ENCODE results near the gene HIF3A. TPM values are rescaled to one million over a fixed set of nuclear protein-coding genes. Genes with fewer than 3 reads are reported as not detected.

Gene HIF3A
- total and polyA plus RNA-seq, 2 of the 8 experiments (the other 6 are each of a cell fraction or from before 2014, with no cell fraction given) = 38.6 to 38.8 TPM

DNA sequence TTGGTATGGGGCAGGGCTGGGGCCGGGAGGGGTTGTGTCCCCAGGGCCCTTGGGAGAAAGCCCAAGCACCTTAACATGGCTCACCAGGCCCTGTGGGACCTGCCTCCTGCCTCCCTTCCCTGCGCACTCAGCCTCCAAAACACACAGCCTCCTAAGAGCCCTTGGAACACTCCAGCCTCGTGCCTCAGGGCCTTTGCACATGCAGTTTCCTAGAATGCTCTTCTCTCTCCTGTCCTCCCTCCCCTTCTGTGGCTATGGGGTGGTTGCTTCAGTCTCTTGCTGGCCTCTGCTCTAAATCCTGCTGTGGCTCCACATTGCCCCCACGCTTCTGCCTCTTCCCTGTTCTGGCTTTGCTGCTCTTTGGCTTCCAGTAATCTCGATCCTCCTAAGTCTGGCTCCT, 23.7 kb downstream of the HIF3A start:
- Histone ChIP-seq H2BK5ac (ENCODE audit: low read depth, low read length) (no peak overlapping the region), H2AFZ (ENCODE audit: low read length) (no peak overlapping the region), H3K27me3 (replicated peaks in 1 of 4; ENCODE audit: control insufficient read depth in 3 of 4, extremely low read depth in 1 of 4, insufficient read depth in 3 of 4, low read length in 3 of 4) (no peaks in the 10 kb centered on the region), H3K23me2 (ENCODE audit: low read depth, low read length) (no peaks in the 10 kb centered on the region), H2BK120ac (replicated peaks; ENCODE audit: low read depth, low read length) (no peak overlapping the region), H3K4me3 (ENCODE audit: extremely low read depth in 1 of 4, insufficient read depth in 2 of 4, low read depth in 3 of 4, low read length in 4 of 4) (no peak overlapping the region), H2BK20ac (ENCODE audit: low read length) (no peak overlapping the region), H3K23ac (ENCODE audit: insufficient read length) (no peak overlapping the region), H3K18ac (ENCODE audit: extremely low read depth, low read length) (no peak overlapping the region), H4K8ac (ENCODE audit: extremely low read depth, insufficient read depth, low read length) (no peak overlapping the region), H2BK12ac (ENCODE audit: low read depth, low read length) (no peak overlapping the region), H3K79me1 (ENCODE audit: low read depth, low read length) (no peaks in the 10 kb centered on the region), H4K5ac (ENCODE audit: insufficient read length, low read depth, low read length) (no peak overlapping the region), H3K4me2 (ENCODE audit: insufficient read depth in 1 of 2, low read depth in 2 of 2, low read length in 2 of 2) (no peak overlapping the region), H3K36me3 (ENCODE audit: control insufficient read depth in 2 of 4, insufficient read depth in 4 of 4, low read length in 3 of 4) (peaks cover 10 to 35% (median 21%) of the 10 kb centered on the region in 4 experiments; a peak in 7 of 8 replicates), H4K20me1 (replicated peaks in 1 of 2; ENCODE audit: control insufficient read depth in 1 of 2, insufficient read depth in 2 of 2, low read length in 2 of 2) (peaks cover 0 to 3% of the 10 kb centered on the region in 2 experiments), H3K9me3 (ENCODE audit: insufficient read depth in 2 of 2, low read depth in 1 of 2, low read length in 1 of 2) (no peaks in the 10 kb centered on the region), H3K27ac (ENCODE audit: low read depth, low read length) (no peak overlapping the region), H2AK5ac (ENCODE audit: low read depth, low read length) (no peak overlapping the region), H3K9ac (replicated peaks in 1 of 4; ENCODE audit: extremely low read depth in 1 of 4, low read depth in 3 of 4, low read length in 3 of 4) (no peak overlapping the region), H3K79me2 (ENCODE audit: control insufficient read depth in 1 of 2, insufficient read depth in 2 of 2, low read length in 2 of 2) (no peaks in the 10 kb centered on the region), H2BK15ac (ENCODE audit: low read length) (no peak overlapping the region), H3K4me1 (replicated peaks in 1 of 4; ENCODE audit: control insufficient read depth in 3 of 4, insufficient read depth in 4 of 4, low read length in 3 of 4) (no peaks in the 10 kb centered on the region), H4K91ac (replicated peaks; ENCODE audit: insufficient read length, low read length) (no peak overlapping the region), H3K14ac (ENCODE audit: insufficient read length) (no peak overlapping the region), H3K56ac (replicated peaks; ENCODE audit: insufficient read length, low read depth, low read length) (no peak overlapping the region), H3K4ac (replicated peaks; ENCODE audit: insufficient read length, low read depth, low read length) (no peak overlapping the region)
- FAIRE-seq = no peak
- no peak for DNase-seq (ENCODE audit: low read depth in 1 of 2, low spot score in 2 of 2)
- CTCF ChIA-PET (ENCODE audit: partially characterized antibody) = interaction anchor here (1.1 kb wide), 1 partner anchor 39 kb away, joined by 4 read pairs; no protein-coding TSS in a partner anchor
- 83% methylated on average over 3 of the region's 5 CpGs; no CpG with 5 or more reads in 1 of the 2 experiments for WGBS, 2 experiments (ENCODE audit: extremely low coverage in 1 of 2, insufficient coverage in 1 of 2, insufficient read length in 1 of 2, insufficient replicate concordance in 2 of 2, low coverage in 1 of 2, low lambda C conversion rate in 2 of 2, missing lambda C conversion rate in 1 of 2)
- POLR2A ChIA-PET (ENCODE audit: partially characterized antibody) = interaction anchor here (1.1 kb wide), 1 partner anchor 9 kb away, joined by 3 read pairs; no protein-coding TSS in a partner anchor
- TF ChIP-seq SP2 (IDR thresholded peaks at IDR 0.05; ENCODE audit: low read length) (no peak), TAF1 (IDR thresholded peaks at IDR 0.05; ENCODE audit: low read depth, low read length) (no peak), CREB1 (IDR thresholded peaks at IDR 0.05) (no peak), CTBP2 (IDR thresholded peaks at IDR 0.05; ENCODE audit: borderline replicate concordance, insufficient read depth, insufficient read length, low read length) (no peak), HDAC6 (IDR thresholded peaks at IDR 0.05; ENCODE audit: low read depth, low read length) (no peak), TBP (IDR thresholded peaks at IDR 0.05; ENCODE audit: low read depth, low read length) (no peak), CEBPB (IDR thresholded peaks at IDR 0.05; ENCODE audit: low read depth, low read length) (no peak), GABPA (IDR thresholded peaks at IDR 0.05; ENCODE audit: borderline replicate concordance, insufficient read depth, low read length) (no peak), RFX5 (IDR thresholded peaks at IDR 0.05; ENCODE audit: borderline replicate concordance, low read depth, low read length) (no peak), FOSL1 (IDR thresholded peaks at IDR 0.05; ENCODE audit: insufficient read depth, low read depth, low read length) (no peak), EGR1 (IDR thresholded peaks at IDR 0.05; ENCODE audit: borderline replicate concordance, low read depth, low read length) (no peak), POLR2A (IDR thresholded peaks at IDR 0.05; ENCODE audit: control extremely low read depth in 1 of 2, low read depth in 2 of 2, low read length in 2 of 2) (no peak)
- TF ChIP-seq, protein P1, sequence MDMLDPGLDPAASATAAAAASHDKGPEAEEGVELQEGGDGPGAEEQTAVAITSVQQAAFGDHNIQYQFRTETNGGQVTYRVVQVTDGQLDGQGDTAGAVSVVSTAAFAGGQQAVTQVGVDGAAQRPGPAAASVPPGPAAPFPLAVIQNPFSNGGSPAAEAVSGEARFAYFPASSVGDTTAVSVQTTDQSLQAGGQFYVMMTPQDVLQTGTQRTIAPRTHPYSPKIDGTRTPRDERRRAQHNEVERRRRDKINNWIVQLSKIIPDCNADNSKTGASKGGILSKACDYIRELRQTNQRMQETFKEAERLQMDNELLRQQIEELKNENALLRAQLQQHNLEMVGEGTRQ (IDR thresholded peaks at IDR 0.05; ENCODE audit: low read length) = no peak
- TF ChIP-seq, protein P2, sequence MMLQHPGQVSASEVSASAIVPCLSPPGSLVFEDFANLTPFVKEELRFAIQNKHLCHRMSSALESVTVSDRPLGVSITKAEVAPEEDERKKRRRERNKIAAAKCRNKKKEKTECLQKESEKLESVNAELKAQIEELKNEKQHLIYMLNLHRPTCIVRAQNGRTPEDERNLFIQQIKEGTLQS (IDR thresholded peaks at IDR 0.05; ENCODE audit: insufficient read depth, low read depth, low read length) = no peak

Measured in H1 (cell line).